HG02759 (cell line): ENCODE data around the gene BANP.
"Not testable (repeated sequence)": the region's sequence is repeated elsewhere in the genome, so short reads cannot be mapped to it uniquely, and the experiment has no call there.

ENCODE experiments used
- ATAC-seq: cut with Tn5 transposase; IDR thresholded peaks from one replicate; pipeline ENCODE4 v1.9.1; 2021; ENCODE audit warnings: mild to moderate bottlenecking, moderate library complexity; ENCODE audit not compliant: unreplicated experiment

BANP gene

DNA sequence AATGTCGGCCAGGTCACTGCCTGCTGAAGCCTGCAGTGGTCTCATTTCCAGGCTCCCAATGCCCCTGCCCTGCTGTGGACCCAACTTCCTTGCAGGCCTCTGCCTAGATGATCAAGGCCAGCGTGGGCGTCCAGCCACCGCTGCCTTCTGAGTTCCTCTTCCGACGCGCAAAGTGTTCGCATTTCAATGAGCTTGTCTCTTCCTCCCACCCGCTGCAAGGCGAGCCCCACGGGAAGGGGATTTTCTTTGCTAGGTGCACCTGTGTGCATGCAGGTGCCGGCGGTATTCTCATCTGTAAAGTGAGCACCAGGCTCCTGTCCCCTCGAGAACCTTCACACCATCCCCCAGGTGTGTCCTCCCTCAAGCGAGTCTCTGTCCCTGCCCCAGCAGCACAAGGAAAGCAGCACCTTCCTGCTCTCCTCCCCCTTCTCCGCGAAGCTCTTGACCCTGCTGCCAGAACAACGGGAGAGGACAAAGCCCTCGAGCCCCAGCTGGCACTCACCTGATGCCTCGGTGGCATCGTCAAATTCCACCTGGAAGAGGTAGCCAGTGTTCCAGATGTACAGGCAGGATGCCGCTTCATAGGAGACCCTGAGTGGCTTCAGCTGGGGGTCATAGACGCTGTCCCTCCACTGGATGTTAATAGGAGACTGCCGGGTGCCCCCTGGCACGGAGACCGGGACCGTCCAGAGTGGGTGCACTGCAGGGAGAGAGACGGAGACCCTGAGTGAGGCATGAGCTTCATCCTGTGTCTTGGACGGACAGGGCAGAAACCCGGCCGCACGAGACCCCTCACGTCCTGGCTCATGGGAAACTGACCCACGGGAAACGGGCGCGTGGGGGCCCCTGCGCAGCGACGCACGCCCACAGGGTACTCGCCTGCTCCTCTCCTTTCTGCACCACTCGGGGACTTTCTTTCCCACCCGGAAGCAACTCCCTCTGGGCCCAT, 24.7 kb upstream of the BANP start:
- ATAC-seq, result no peak

DNA sequence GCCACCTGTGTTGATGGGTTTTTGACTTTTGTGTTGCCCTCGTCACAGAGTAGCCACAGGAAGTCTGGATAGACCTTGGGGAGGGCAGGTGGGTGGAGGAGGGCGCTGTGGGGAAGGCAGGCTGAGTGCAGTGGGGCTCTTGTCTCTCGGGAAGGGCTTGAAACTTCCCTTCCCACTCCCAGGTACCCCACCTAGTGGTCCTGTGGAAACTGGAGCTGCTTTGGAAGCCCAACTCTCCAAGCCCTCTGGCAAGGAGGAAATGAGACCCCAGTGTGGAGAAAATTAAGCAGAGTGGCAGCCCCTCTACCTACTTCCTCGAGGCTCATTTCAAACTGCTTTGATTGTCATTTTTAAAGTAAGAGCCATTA, 24.1 kb upstream of the BANP start:
- ATAC-seq, result no peak

DNA sequence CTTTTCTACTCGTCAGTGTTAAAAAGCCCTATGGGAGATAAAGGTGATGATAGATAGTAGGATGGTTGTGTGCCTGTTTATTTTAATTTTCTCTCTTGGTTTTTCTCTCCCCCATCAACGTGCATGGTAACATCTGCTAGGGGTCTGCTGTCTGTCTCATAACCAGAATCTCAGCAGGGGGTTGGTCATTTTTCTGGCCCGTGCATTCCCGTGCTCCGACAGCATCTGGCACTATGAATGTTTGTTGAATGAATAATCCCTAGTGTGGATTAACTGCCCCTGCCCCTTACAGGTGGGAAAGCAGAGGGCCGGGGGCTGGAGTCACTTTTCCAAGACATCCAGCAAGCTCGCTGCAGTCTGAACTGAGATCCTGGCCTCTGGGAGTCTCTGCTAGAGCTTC, 21.2 kb upstream of the BANP start:
- ATAC-seq, result no peak

- no peak for ATAC-seq
Observed at GRCh38 chr16:87930456-87930855, 20.8 kb upstream of the BANP start.

DNA sequence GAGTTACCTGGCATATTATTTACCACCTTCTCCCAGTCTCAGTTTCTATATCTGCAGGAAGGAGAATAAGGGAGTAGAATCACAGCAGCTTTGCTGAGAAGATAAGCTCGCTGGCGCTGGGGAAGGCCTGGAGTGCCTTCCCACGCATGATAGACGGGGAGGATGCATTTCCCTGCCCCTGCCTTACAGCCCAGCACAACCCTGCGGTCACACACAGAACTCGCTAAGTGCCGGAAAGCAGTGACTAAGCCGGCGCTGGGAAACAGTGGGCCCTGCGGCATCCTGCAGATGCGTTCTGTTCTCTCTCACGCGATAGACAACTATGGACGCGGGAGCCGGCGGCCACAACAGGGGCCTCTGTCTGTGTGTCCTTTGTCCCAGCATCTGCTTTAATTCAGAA, 19.7 kb upstream of the BANP start:
- no peak for ATAC-seq

DNA sequence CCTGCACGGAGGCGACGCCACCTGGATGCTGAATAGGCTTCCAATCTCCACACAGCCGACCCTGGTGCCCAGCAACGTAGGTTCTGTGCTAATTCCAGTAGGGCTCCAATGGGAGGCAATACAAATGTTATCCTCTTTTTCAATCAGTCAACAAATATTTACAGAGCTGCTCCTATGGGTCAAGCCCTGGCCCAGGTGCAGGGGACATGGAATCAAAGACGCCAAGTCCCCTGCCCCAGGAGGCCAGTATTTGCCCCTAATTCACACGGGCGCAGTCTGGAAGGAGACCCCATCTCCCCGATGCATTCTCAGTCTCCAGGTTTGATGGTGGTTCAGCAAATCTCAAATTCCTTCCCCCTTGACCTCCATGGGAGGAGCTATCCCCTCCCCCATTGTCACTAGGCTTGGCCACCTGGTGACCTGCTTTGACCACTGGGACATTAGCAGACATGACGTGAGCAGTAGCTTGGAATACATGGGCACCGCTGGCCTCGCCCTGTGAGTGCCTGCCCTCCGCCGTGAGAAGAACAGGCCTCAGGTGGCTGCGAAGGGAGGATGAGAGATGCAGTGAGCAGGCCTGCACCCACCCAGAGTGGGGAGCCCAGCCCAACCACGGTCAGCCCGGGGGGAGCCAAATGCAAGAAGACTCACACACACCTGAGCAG, 18.6 kb upstream of the BANP start:
- ATAC-seq, result not testable (repeated sequence)

GRCh38 chr16:87933140-87933495, 18.1 kb upstream of the BANP start:
- ATAC-seq, result no peak

DNA sequence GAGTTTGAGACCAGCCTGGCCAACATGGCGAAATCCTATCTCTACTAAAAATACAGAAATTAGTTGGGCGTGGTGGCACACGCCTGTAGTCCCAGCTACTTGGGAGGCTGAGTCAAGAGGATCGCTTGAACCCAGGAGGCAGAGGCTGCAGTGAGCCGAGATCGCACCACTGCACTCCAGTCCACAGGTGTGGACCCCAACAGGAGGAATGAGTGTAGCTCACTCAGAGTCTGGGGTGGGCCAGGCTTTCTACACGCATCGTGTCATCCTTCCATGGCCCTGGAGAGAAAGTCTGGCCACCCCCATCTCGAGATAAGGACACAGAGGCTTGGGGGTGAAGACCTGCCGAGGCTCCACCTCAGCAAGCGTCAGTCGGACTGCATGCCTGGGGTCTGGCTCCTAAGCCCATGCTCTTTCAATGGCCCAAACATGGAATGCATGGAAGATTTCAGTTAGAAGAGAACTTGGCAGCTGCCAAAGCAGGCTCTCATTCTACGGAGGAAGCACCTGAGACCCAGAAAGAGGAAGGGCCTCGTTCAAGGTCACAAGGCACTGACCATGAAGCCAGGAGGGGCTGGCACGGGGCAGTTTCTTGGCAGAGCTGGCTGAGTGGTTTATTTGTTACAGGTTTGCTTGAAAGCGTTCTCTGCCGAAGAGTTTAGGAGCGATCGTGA, 16.3 kb upstream of the BANP start:
- not testable (repeated sequence) for ATAC-seq

DNA sequence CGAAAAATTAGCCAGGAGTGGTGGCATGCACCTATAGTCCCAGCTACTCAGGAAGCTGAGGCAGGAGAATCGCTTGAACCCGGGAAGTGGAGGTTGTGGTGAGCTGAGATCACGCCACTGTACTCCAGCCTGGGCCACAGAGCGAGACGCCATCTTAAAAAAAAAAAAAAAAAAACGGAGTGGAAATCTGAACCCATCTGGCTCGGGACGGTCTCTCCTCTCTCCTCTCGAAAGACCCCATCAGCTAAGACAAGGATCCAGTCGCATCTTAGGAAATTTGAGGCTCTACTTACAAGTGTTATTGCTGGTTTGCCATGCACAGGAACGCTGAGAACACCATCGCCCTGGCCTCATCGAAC, 15.2 kb upstream of the BANP start:
- ATAC-seq, result not testable (repeated sequence)

DNA sequence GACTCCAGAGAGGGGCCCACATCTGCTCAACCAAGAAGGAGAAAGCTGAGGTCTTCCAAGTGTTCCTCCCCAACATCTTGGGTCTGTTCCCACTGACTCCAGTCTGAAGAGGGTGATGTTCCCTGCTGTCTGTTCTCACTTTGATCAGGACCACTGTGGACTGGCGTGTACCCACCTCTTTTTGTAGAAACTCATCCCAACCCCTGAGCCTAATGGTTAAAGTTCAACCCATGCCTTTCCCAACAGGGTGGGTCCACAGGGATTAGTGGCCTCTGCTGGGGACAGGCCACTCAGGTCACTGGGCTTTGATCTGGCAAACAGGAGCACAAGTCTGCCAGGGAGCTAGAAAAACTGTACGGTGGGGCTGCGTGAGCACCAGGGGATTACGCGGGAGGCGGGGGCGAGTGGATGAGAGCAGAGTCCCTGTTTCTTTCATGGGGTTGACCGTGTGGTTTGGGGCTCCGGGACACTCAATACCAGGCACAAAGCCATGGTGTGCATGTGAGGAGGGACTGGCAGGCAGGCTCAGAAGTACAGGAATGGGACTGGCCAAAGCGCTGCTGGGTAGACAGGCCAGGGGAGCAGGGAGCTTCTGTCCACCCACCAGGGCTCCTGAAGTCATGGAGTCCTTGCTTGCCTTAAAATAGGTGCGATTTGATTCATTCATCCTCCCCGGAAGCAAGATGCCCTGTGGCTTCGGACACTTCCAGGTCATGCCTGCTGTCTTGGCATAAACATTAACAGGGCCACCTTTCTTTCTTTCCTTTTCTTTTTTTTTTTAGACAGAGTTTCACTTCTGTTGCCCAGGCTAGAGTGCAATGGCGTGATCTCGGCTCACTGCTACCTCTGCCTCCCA, 14.6 kb upstream of the BANP start, which contains the start of gene CA5A:
Gene CA5A, minus strand, starts transcription at position 155 of the 856 bp plus-strand sequence. Its CDS starts 79 bp downstream, at position 76.
- no peak for ATAC-seq

- ATAC-seq, result not testable (repeated sequence)
Observed at GRCh38 chr16:87937231-87937542, 14.0 kb upstream of the BANP start.

GRCh38 chr16:87938412-87938949, 12.8 kb upstream of the BANP start:
- ATAC-seq, result no peak

DNA sequence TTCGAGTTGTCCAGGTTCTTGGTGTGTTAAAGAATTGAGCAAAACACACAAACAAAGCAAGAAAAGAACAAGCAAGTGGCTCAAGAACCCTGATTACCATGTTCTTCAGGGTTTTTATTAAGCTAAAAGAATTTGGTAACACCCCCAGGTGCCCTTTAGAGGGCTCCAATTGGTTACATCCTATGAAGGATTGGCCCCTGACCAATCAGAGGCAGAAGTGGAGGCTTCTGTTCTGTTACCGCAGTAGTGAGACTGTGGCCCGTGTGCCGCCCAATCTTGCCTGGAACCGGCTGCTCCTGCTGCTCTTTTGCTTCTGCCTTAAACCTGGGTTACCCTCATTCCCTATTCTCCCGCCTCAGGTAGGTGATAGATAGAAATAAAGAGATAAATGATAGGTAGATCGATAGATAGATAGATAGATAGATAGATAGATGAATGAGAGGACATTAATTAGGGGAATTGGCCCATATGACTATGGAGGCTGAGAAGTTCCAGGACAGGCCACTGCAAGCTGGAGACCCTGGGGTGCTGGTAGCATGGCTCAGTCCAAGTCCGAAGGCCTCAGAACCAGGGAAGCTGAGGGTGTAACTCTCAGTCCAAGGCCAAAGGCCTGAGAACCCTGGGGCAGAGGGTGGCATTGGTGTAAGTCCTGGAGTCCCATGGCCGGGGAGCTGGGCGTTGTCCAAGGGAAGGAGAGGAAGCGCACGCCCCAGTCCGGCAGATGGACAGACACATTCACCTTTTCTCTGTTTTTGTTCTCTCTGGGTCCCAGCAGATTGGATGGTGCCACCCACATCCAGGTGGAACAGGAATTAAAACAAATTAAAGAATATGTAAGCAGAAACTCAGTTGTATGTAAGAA, 11.4 kb upstream of the BANP start:
- no peak for ATAC-seq

DNA sequence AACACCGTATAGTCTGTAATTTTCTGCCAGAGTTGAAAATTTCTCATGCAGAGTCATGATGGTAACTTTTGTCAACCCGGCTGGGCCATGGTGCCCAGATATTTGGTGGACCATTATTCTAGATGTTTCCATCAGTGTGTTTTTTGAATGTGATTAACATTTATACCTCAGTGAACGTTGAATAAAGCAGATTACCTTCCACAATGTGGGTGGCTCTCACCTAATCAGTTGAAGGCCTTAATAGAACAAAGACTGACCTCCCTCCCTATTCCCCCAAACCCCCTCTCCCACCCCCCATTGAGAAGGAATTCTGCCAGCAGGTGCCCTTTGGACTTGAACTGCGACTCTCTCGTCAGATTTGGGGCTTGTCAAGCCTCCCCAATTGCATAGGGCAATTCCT, 8.6 kb upstream of the BANP start:
- ATAC-seq, result no peak

- no peak for ATAC-seq
Observed at GRCh38 chr16:87945351-87946042, 5.7 kb upstream of the BANP start.

DNA sequence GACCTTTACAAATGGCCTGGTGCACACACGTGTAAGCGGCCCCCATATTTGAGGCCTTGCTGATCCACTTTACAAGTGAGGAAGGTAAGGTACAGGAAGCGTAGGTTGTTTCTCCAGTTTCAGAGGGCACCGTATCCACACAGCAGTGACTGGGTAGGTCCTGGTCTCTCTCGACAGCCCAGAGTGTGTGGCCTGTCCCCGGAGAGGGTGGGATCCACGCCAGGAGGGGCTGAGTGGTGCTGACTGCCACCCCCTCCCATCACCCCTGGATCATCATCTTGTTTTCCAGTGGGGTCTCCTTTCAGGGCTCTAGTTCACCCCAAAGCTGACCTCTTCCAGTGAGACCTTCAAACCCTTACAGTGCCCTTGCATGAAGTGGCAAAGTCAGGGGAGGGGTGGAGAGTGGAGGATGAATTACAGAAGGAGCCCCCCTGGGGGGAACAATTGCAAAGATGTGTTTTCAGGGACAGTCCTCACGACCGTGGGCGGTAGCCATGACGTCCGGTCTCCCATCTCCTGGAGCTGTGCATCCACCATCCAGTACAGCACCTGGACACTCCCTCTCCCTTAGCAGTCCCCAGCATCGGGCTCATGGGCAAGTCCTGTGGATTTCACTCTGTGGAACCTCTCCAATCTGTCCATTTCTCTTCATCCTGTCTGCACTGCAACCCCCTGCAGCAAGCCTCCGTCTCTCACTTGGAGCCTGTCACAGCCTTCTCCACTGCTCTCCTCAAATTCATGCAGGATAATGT, 4.5 kb upstream of the BANP start:
- no peak for ATAC-seq

GRCh38 chr16:87947356-87948118, 3.7 kb upstream of the BANP start:
- no peak for ATAC-seq

- ATAC-seq, result no peak
Observed at GRCh38 chr16:87948119-87948545, 3.1 kb upstream of the BANP start.
